ENCODE results near the gene F13B.

DNA sequence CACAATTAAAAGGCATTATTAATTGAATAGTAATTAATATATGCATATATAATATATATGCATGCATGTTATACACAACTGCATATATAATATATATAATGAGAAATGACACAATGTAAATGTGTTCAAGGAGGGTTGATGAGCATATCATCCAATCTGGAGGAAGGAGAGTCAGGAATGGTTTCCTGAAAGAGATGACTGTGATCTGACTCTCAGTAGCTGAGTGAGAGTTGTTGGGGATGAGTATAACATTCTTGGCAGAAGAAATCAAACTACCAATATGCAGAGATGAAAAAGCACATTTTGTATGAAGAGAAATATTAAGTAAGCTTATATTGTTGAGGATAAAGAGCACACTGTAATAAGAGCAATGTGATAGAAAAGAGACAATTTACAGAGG lies 37.3 kb downstream of the F13B start:
- no peak for TF ChIP-seq CTCF (IDR thresholded peaks at IDR 0.05; ENCODE audit: extremely low read depth in 1 of 2, insufficient read depth in 1 of 2, low read depth in 1 of 2, low read length in 2 of 2)
- TF ChIP-seq EZH2 (IDR thresholded peaks at IDR 0.05; ENCODE audit: borderline replicate concordance, low read depth, low read length, severe bottlenecking): no peak
- TF ChIP-seq MYC (IDR thresholded peaks at IDR 0.05; ENCODE audit: low read depth, low read length): no peak
- peak; percentile 88 for TF ChIP-seq FOS (IDR thresholded peaks at IDR 0.05; ENCODE audit: borderline replicate concordance, insufficient read depth, low read length)
- TF ChIP-seq POLR2A (IDR thresholded peaks at IDR 0.05; ENCODE audit: low read depth, low read length): no peak
- TF ChIP-seq, protein P1, sequence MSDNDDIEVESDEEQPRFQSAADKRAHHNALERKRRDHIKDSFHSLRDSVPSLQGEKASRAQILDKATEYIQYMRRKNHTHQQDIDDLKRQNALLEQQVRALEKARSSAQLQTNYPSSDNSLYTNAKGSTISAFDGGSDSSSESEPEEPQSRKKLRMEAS (IDR thresholded peaks at IDR 0.05; ENCODE audit: insufficient read depth, insufficient read length): no peak
- TF ChIP-seq JUN (IDR thresholded peaks at IDR 0.05; ENCODE audit: borderline replicate concordance, insufficient read depth, insufficient read length, low read depth): no peak
- TF ChIP-seq POLR2AphosphoS5 (IDR thresholded peaks at IDR 0.05; ENCODE audit: insufficient read depth, low read depth, low read length): no peak
- TF ChIP-seq GATA2 (IDR thresholded peaks at IDR 0.05; ENCODE audit: insufficient read depth, insufficient read length, low read depth, low read length): peak; percentile 92
